Esophagus squamous epithelium (tissue), 5 donors: ENCODE measurements around the gene PLCB4. TPM values are rescaled to one million over a fixed set of nuclear protein-coding genes. Genes with fewer than 3 reads are reported as not detected.

Experiments
- DNase-seq: peaks from one replicate; lab custom pipeline; 2025; lab: John Stamatoyannopoulos, UW
- H3K27ac ChIP-seq, 4 donors: fragments of 200-600 bp; sonication (generic); one replicate each; pipeline ENCODE4 v1.5.1; 2016 to 2019; ENCODE audit warnings: mild to moderate bottlenecking in 1 of 4
- H3K27me3 ChIP-seq, 4 donors: fragments of 200-600 bp; sonication (generic); 1 replicate in 3 of 4; 2 replicates in 1 of 4; pipeline versions ENCODE4 v1.5.1 to v1.6.0; 2017 to 2021; ENCODE audit warnings: antibody characterized with exemption in 1 of 4
- H3K36me3 ChIP-seq, 3 donors: fragments of 200-600 bp; sonication (generic); one replicate each; pipeline ENCODE4 v1.5.1; 2016 to 2019
- H3K4me1 ChIP-seq, 3 donors: fragments of 200-600 bp; sonication (generic); one replicate each; pipeline ENCODE4 v1.5.1; 2017 to 2019
- H3K4me3 ChIP-seq, 4 donors: fragments of 200-600 bp; sonication (generic); 1 replicate in 3 of 4; 2 replicates in 1 of 4; pipeline ENCODE4 v1.5.1; 2016 to 2019; ENCODE audit warnings: mild to moderate bottlenecking in 2 of 4, moderate library complexity in 1 of 4
- H3K9me3 ChIP-seq, 3 donors: fragments of 200-600 bp; sonication (generic); one replicate each; pipeline ENCODE4 v1.5.1; 2016 to 2019
- POLR2A ChIP-seq, 4 donors: fragments of 450-650 bp; IDR thresholded peaks; one replicate each; pipeline ENCODE4 v1.6.1; 2017; ENCODE audit warnings: antibody characterized with exemption in 4 of 4, mild to moderate bottlenecking in 4 of 4, moderate library complexity in 3 of 4
- WGBS, 2 donors: methylation state at CpG; one replicate each; pipeline ENCODE4 v1.1.5; 2018; 5-methylcytosine and 5-hydroxymethylcytosine counted together
- intact Hi-C: fragments of 100-400 bp; cut with DNase I; formaldehyde crosslinking; loops from one replicate; pipeline ENCODE4 v1.15.0; 2022
- total RNA-seq, 4 donors: library from RNA; depleted of rRNA; stranded (reverse); fragments of >200 nt; gene quantifications; one replicate each; pipeline ENCODE4 v1.1.0, GENCODE V29; 2016
- TF ChIP-seq, protein P1 (sequence below), 6 experiments: fragments of 450-650 bp in 4 of 6; fragments of 200-600 bp in 2 of 6; sonication (generic) in 2 of 6; IDR thresholded peaks; one replicate each; pipeline ENCODE4 v1.5.1; 2016 to 2019; ENCODE audit warnings: antibody characterized with exemption in 6 of 6, mild to moderate bottlenecking in 4 of 6, moderate library complexity in 4 of 6
- donor health status: DM: yes; HTN: yes; CAD: no.

PLCB4 gene
- total RNA-seq, 4 donors from 2014 or later = 1.1 to 13.7 (median 2.8) TPM

DNA sequence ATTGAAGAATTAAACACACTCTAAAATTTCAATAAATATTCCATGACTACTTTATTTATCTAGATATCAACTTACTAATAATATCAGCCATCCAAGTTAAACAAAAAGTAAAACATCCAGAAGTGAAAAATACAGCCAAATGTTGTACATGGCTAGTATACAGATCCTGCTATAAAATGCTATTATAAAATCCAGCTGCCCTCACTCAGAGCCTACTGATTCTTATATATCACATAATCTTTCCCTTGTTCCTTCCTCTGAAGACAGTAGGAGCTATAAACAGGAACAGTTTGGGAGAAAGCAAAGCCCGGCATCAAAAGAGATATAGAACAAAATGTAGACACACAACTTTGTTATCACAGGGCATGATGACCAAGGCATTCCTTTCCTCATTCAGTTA is 212.9 kb downstream of the PLCB4 start:
- no peak for DNase-seq
- no peak overlapping the region for H3K27ac ChIP-seq
- TF ChIP-seq POLR2A (IDR thresholded peaks at IDR 0.05) = no peak
- TF ChIP-seq, protein P1, sequence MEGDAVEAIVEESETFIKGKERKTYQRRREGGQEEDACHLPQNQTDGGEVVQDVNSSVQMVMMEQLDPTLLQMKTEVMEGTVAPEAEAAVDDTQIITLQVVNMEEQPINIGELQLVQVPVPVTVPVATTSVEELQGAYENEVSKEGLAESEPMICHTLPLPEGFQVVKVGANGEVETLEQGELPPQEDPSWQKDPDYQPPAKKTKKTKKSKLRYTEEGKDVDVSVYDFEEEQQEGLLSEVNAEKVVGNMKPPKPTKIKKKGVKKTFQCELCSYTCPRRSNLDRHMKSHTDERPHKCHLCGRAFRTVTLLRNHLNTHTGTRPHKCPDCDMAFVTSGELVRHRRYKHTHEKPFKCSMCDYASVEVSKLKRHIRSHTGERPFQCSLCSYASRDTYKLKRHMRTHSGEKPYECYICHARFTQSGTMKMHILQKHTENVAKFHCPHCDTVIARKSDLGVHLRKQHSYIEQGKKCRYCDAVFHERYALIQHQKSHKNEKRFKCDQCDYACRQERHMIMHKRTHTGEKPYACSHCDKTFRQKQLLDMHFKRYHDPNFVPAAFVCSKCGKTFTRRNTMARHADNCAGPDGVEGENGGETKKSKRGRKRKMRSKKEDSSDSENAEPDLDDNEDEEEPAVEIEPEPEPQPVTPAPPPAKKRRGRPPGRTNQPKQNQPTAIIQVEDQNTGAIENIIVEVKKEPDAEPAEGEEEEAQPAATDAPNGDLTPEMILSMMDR (IDR thresholded peaks at IDR 0.05) = no peak
- H3K4me1 ChIP-seq = peaks cover 0 to 11% (median 5%) of the 10 kb centered on the region in 3 donors
- intact Hi-C loops = no loop called here
- no peak overlapping the region for H3K4me3 ChIP-seq
- H3K9me3 ChIP-seq = no peaks in the 10 kb centered on the region
- H3K27me3 ChIP-seq = no peaks in the 10 kb centered on the region
- H3K36me3 ChIP-seq = no peaks in the 10 kb centered on the region
- WGBS, 2 donors = 65 to 69% methylated on average over 1 of the region's 1 CpG

DNA sequence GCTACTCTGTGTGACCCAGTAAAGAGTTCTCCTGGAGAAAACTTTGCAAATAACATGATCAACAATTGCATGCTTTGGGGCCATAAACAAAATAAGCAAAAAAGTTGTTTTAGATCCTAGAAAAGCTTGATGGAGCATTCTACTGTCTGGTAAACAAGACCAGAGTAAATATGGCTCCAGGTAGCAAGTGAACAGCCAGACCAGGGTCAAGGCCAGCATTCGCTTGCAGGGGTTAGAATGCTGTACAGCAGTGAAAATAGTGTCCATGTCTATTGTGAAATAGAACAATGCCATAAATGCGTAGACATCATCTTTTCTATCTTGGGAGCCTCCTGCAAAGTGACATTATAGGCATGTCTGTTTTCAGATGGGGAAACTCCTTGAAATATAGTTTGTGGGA is 216.7 kb downstream of the PLCB4 start:
- Histone ChIP-seq H3K27me3 (no peaks in the 10 kb centered on the region), H3K4me1 (peaks cover 0 to 1% (median 0%) of the 10 kb centered on the region in 3 donors), H3K27ac (no peak overlapping the region), H3K36me3 (no peaks in the 10 kb centered on the region), H3K4me3 (no peak overlapping the region), H3K9me3 (no peaks in the 10 kb centered on the region)
- TF ChIP-seq, protein P1 (IDR thresholded peaks at IDR 0.05) = no peak
- TF ChIP-seq POLR2A (IDR thresholded peaks at IDR 0.05) = no peak
- no peak for DNase-seq
- WGBS, 2 donors = 75 to 82% methylated on average over 2 of the region's 2 CpGs
- intact Hi-C loops = no loop called here

DNA sequence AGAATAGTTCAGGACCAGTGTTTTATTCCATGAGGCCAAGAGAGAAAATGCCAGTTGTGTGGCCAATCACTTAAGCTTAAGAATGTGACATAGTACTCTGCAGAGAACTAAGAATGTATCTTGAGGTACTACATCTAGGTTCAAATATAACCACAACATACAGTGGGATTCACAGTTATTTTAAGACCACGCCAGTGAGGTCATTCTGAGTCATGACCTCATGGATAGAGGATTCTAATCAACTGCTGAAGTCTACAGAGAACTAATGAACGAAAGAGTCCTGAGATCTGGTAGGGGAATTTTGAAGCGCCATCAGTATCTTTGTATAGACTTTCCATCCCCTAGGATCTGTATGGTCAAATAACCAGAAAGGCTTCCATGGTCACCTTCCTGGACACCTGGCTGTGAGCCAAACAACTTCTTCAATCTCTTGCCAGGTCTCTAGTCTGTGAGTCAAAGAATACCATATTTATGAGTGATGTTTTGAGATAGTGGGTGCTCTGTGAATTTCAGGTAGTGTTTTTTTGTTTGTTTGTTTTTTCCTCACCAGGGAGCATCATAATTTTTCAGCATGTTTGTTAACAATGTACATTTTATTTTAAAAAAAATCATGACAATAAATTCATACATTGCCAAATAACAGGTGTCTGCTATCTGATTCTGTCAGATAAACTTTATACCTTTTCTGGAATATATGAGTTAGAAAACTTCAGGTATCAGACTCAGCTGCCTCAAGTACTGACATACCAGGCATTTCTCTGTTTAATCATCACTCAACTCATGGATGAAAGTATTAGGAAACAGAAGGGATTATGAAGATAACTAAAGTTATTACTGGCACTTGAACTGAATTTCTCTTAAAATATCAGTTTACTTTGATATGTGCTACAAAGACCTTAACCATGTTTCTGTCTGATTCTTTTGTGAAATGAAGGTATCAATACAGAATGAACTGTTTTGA is 217.9 kb downstream of the PLCB4 start:
- TF ChIP-seq POLR2A (IDR thresholded peaks at IDR 0.05) = no peak
- TF ChIP-seq, protein P1 (IDR thresholded peaks at IDR 0.05) = no peak

DNA sequence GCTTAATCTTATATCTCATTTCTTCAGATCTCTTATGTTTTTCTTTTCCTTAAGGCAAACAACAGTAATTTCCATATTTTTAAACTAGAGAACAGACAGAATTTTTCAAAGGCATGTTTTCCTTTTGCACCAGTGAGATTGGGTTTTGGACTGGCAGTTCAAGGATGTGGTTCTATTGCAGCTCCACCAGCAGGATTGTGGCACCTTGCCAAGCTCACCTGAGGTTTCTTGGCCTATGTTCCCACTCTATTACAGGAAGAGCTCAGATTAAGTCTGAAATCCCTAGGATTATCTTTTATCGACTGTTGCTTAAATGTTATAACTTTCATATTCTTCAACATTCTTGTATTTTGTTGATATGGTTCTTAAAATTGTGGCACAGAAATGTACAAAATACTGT is 218.9 kb downstream of the PLCB4 start:
- WGBS, 2 donors = 35 to 50% methylated on average over 1 of the region's 1 CpG
- no peak overlapping the region for H3K4me3 ChIP-seq
- no peaks in the 10 kb centered on the region for H3K36me3 ChIP-seq
- no peaks in the 10 kb centered on the region for H3K27me3 ChIP-seq
- H3K27ac ChIP-seq = no peak overlapping the region
- H3K9me3 ChIP-seq = no peaks in the 10 kb centered on the region
- H3K4me1 ChIP-seq = no peaks in the 10 kb centered on the region
- intact Hi-C loops = no loop called here
- no peak for DNase-seq
- TF ChIP-seq, protein P1 (IDR thresholded peaks at IDR 0.05) = no peak
- TF ChIP-seq POLR2A (IDR thresholded peaks at IDR 0.05) = no peak

More for the DNA sequence above, 217.9 kb downstream of the PLCB4 start:
- intact Hi-C loops = no loop called here
- Histone ChIP-seq H3K27me3 (no peaks in the 10 kb centered on the region), H3K4me3 (no peak overlapping the region), H3K36me3 (no peaks in the 10 kb centered on the region), H3K27ac (no peak overlapping the region), H3K9me3 (no peaks in the 10 kb centered on the region), H3K4me1 (no peaks in the 10 kb centered on the region)
- 82 to 90% methylated on average over 3 of the region's 3 CpGs for WGBS, 2 donors
- DNase-seq = no peak

DNA sequence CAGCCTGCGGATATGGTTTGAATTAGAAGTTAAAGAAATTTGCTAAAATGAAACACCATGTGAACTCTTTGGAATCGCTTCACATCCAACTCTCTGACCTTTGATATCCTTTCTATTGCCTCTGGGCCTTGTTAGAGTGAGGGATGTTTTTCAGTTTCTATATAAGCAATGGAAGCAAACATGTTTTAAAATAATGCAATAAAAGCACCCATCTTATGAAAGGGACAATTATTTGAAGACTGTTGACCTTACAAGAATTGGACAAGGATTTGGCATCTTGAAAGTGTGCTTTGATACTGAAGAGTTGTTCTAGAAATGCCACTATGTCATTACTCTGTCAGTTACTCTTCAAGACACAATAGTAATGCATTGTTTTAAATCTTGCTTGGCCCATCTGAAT is 221.4 kb downstream of the PLCB4 start:
- Histone ChIP-seq H3K27me3 (no peaks in the 10 kb centered on the region), H3K4me3 (no peak overlapping the region), H3K27ac (no peak overlapping the region), H3K4me1 (peaks cover 0 to 14% (median 7%) of the 10 kb centered on the region in 3 donors), H3K9me3 (no peaks in the 10 kb centered on the region), H3K36me3 (no peaks in the 10 kb centered on the region)
- no peak for DNase-seq
- intact Hi-C loops = no loop called here
- WGBS, 2 donors = 76 to 88% methylated on average over 2 of the region's 2 CpGs
- TF ChIP-seq POLR2A (IDR thresholded peaks at IDR 0.05) = no peak
- TF ChIP-seq, protein P1 (IDR thresholded peaks at IDR 0.05) = no peak
